Medulla oblongata (tissue), 1 donor: Measurements from ENCODE around the gene CHAF1B.

Experiments used
- DNase-seq: peaks from one replicate; pipeline ENCODE4 v3.0.0-alpha.2; 2015; ENCODE audit errors: extremely low spot score

The CHAF1B gene

DNA sequence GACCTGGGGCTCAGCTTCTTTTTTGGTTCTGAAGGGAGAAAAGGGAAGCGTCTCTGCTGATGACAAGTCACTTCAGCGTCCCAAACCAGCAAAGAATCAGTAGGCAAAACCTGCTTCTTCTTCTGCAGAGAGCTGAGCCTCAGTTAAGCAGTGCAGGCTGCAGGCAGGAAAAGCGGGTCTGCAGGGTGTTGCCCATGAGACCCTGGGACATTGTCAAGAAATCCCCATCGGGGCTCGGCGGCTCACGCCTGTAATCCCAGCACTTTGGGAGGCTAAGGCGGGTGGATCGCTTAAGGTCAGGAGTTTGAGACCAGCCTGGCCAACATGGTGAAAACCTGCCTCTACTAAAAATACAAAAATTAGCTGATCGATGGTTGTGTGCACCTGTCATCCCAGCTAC is 78.0 kb downstream of the CHAF1B start:
- DNase-seq, result no peak

DNA sequence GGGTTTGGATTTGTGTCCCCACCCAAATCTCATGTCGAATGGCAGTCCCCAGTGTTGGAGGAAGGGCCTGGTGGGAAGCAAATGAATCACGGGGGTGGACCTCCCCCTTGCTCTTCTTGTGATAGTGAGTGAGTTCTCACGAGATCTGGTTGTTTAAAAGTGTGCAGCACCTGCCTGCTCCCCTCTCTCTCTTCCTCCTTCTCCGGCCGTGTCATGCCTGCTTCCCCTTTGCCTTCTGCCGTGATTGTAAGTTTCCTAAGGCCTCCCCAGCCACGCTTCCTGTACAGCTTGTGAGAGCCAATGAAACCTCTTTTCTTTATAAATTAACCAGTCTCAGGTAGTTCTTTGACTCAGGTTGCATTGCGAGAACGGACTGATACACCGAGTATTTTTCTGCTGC is 78.8 kb downstream of the CHAF1B start:
- no peak for DNase-seq

DNA sequence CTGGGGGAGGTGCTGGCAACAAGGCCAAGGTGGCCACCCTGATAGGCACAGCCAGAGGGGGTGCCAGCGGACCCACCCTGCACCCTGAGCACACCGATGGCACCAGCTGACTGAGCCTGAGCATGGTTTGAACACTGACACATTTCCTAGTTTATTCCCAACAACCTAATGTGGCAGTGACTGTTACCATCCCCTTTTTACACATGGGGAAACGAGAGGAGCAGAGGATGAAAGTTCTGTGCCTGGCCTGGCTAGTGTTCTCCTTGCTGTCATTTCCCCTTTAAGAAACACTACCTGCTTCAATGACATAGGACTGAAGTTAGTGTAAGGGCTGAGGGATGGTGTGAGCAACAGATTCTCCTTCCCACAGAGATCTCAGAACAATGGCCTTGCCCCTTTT is 79.4 kb downstream of the CHAF1B start:
- no peak for DNase-seq

DNA sequence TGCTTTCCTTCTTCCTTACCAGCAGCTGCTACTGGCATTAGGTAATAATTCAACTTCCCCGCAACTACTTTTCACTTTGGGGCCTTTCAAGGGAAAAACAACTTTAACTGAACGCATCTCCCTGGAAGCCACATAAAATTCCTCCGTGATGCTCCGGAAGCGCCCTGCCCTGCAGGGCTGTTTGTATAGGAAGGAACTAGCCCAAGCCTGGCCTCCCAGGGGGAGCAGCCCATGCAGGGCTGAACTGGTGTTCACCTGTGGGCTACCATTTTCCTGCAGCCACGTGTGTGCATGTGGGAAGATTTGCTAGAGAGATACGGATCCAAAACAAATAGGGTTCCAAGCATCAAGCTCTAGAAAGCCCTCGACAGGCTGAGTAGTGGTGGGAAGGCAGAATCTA is 80.3 kb downstream of the CHAF1B start:
- DNase-seq, result no peak

DNA sequence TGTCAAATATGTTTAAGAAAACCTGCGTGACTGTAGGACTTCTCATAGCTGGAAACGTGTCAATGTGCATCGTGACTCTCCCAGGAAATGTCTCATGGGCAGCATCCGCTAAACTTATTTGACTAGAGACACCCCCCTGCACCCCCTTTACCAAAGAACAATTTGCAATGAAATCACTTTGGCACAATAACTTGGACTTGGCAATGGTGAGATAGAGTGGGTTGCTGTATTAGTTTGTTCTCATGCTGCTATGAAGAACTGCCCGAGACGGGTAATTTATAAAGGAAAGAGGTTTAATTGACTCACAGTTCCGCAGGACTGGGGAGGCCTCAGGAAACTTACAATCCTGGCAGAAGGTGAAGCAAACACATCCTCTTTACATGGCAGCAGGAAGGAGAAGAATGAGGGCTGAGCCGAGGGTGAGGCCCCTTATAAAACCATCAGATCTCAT is 80.9 kb downstream of the CHAF1B start:
- DNase-seq, result no peak
